Choroid plexus epithelial cell (primary cell): ENCODE data around the gene PTPRQ.
A peak's percentile ranks its signal among the peaks of the same experiment; 100 is the strongest.

Experiments used
- DNase-seq: peaks from one replicate; pipeline ENCODE4 v3.0.0-alpha.2; 2010; ENCODE audit warnings: low read depth
- H3K4me3 ChIP-seq: 2 replicates; pipeline ENCODE4 v1.5.1; 2011; ENCODE audit warnings: low read depth, mild to moderate bottlenecking, control low read depth, low read length, moderate library complexity
- TF ChIP-seq, protein P1 (sequence below): conservative IDR thresholded peaks from 2 replicates; pipeline ENCODE4 v1.5.1; 2011; ENCODE audit warnings: low read depth, mild to moderate bottlenecking, control low read depth, inconsistent platforms, low read length, moderate library complexity

Gene PTPRQ

DNA sequence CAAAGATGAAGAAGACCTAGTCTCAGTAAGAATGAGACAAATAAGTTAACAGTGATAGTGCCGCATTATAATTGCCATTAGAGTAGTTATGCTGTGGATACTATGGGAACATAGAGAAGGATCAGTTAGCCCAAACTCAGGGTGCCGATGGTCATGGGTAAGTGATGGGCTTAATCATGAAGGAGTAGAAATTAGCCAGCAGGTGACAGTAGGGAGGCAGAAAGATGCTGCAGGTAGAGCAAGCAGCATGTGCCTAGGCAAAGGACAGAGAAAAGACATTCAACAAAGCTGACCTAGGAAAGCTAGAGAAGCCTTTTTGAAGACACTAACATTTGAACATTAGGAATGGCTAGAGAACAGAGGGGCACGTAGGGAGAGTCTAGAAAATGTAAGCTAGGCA is 30.6 kb upstream of the PTPRQ start:
- H3K4me3 ChIP-seq, result no peak overlapping the region
- TF ChIP-seq, protein P1, sequence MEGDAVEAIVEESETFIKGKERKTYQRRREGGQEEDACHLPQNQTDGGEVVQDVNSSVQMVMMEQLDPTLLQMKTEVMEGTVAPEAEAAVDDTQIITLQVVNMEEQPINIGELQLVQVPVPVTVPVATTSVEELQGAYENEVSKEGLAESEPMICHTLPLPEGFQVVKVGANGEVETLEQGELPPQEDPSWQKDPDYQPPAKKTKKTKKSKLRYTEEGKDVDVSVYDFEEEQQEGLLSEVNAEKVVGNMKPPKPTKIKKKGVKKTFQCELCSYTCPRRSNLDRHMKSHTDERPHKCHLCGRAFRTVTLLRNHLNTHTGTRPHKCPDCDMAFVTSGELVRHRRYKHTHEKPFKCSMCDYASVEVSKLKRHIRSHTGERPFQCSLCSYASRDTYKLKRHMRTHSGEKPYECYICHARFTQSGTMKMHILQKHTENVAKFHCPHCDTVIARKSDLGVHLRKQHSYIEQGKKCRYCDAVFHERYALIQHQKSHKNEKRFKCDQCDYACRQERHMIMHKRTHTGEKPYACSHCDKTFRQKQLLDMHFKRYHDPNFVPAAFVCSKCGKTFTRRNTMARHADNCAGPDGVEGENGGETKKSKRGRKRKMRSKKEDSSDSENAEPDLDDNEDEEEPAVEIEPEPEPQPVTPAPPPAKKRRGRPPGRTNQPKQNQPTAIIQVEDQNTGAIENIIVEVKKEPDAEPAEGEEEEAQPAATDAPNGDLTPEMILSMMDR, result no peak
- DNase-seq, result no peak

DNA sequence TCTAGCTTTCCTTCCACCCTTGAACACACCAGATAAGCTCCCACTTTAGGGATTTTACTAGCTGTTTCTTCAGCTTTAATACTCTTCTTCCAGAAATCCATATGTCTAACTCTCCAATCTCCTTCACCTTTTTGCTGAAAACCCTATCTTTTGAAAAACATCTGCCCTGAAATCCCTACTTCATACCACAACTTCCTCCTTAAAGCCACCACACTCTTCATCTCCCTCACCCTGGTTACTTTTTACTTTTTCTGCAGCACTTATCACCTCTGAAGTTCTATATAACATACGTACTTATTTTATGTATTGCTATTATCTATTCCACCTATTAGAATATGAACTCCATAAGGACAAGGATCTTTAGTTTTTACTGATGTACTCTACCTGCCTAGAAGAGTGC is 28.6 kb upstream of the PTPRQ start:
- TF ChIP-seq, protein P1, result no peak
- no peak overlapping the region for H3K4me3 ChIP-seq
- no peak for DNase-seq

DNA sequence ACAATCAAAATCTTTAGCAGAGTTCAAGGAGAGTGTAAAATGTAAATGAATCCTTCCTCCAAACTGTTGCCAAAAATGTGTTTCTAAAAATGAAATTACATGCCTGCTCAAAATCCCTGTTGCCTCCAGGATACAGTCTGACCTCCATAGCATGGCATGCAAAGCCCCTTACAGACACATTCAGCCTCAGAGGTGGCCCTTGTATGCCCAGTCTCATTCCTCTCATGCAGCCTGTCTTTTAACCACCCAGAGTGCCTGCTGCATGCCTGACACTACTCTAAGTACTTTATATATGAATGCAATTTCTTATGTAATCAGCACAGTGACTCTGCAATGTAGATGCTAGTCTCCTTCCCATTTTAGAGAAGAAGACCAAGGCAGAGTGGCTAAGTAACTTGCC is 24.4 kb upstream of the PTPRQ start:
- no peak for DNase-seq
- TF ChIP-seq, protein P1, result no peak

DNA sequence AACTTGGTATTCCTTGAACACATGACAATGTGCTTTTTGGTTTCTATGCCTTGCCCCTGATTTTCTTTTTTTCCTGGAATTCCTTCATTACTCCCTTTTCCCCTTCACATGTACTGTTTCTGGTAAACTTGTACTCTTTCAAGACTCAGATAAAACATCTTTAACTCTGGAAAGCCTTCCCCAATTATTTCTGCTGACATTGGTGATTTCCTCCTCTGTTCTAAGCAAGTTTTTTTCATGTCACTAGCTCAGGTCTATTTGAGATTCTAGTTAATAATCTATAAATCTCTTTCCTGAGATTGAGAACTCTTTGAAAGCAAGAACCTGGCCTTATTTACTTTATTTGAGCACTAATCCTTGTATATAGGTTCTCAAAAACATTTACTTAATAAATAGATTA is 24.0 kb upstream of the PTPRQ start:
- TF ChIP-seq, protein P1, result no peak
- H3K4me3 ChIP-seq, result no peak overlapping the region
- DNase-seq, result no peak

More for the DNA sequence above, 24.4 kb upstream of the PTPRQ start:
- H3K4me3 ChIP-seq, result no peak overlapping the region

DNA sequence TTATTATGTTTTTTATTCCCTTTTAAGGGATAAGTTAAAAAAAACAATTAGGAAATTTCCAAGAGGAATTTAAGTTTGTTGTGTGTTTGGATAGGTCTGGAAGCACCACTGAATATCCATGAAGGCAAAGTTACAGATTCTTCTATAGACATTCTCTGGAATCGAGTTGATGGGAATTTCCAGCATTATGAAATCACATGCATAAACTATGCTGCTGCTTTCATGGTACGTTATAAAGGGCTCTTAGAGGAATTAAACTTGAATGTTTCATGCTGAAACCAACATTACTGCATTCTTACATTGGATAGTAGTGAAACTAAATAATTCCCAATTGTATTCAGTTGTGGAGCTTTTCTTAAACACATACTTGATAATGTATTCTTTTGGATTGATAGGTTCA is 21.5 kb upstream of the PTPRQ start:
- no peak overlapping the region for H3K4me3 ChIP-seq
- TF ChIP-seq, protein P1, result no peak
- peak; percentile 74 for DNase-seq

DNA sequence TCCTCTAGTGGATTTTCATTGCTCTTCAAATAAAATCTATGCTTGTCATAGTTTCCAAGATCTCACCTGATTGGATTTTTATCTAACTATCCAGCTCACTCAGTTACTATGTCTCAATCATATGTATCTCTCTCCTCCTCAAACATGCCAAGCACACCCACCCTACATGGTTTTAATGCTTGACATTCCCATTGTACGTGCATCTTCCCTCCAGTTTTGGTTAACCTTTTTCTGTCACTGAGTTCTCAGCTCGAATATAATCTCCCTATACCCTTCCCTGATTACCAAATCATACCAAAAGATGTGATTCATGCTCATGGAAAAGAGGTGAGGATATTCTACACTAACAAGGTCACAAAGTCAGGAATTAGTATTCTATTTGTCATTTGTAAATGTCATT is 12.0 kb upstream of the PTPRQ start:
- TF ChIP-seq, protein P1, result no peak
- H3K4me3 ChIP-seq, result no peak overlapping the region
- no peak for DNase-seq

DNA sequence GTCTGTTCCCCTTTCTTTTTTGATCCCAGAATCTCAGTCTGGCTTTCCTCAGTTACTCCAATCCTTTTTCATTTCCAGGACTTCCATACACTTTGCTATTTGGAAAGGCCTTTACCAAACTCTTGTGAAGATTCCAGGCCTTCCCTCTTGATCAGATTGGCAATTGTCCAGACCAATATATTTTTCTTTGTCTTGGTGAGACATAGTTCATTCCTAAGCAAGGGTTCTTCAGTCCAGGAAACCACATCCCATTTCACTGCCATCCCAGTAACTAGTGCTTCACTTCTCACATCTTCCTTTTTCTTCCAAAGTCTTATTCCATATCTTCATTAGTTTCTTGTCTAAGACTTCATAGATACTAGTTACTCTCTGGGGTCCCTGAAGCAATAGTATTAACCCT is 2.1 kb upstream of the PTPRQ start:
- DNase-seq, result peak; percentile 72
- TF ChIP-seq, protein P1, result no peak
- no peak overlapping the region for H3K4me3 ChIP-seq
